Ascending aorta (tissue), 2 donors: ENCODE measurements around the gene MFGE8. TPM values are rescaled to one million over a fixed set of nuclear protein-coding genes. Genes with fewer than 3 reads are reported as not detected.
A peak's percentile ranks its signal among the peaks of the same experiment; 100 is the strongest.

ENCODE experiments used
- DNase-seq, 2 donors: peaks; one replicate each; pipeline ENCODE4 v3.0.0-alpha.2; 2019; ENCODE audit warnings: low spot score in 2 of 2
- H3K27ac ChIP-seq, 2 donors: fragments of 200-600 bp; sonication (generic); one replicate each; pipeline ENCODE4 v1.5.1; 2016 to 2017; ENCODE audit warnings: mild to moderate bottlenecking in 1 of 2
- H3K27me3 ChIP-seq: fragments of 200-600 bp; sonication (generic); one replicate; pipeline ENCODE4 v1.5.1; 2017
- H3K36me3 ChIP-seq, 2 donors: fragments of 200-600 bp; sonication (generic); one replicate each; pipeline ENCODE4 v1.5.1; 2016
- H3K4me1 ChIP-seq, 2 donors: fragments of 200-600 bp; sonication (generic); one replicate each; pipeline ENCODE4 v1.5.1; 2016 to 2017; ENCODE audit warnings: mild to moderate bottlenecking in 1 of 2
- H3K4me3 ChIP-seq, 2 donors: fragments of 200-600 bp; sonication (generic); one replicate each; pipeline ENCODE4 v1.5.1; 2016 to 2017; ENCODE audit warnings: mild to moderate bottlenecking in 1 of 2
- H3K9me3 ChIP-seq, 2 donors: fragments of 200-600 bp; sonication (generic); one replicate each; pipeline ENCODE4 v1.5.1; 2016
- CTCF ChIP-seq, 3 experiments: fragments of 200-600 bp in 2 of 3; fragments of 450-650 bp in 1 of 3; sonication (generic) in 2 of 3; IDR thresholded peaks; one replicate each; pipeline ENCODE4 v1.5.1; 2016 to 2019; ENCODE audit warnings: antibody characterized with exemption in 3 of 3, mild to moderate bottlenecking in 1 of 3, moderate library complexity in 1 of 3
- intact Hi-C: fragments of 100-400 bp; cut with DNase I; formaldehyde crosslinking; loops from one replicate; pipeline ENCODE4 v1.15.1; 2023
- total RNA-seq: library from RNA; depleted of rRNA; stranded (reverse); fragments of >200 nt; gene quantifications from one replicate; pipeline ENCODE4 v1.1.0, GENCODE V29; 2016

MFGE8 gene
- total RNA-seq, 1 donor from 2014 or later, result 1,738 TPM

GRCh38 chr15:88907111-88907510 lies 6.1 kb downstream of the MFGE8 start:
- DNase-seq, result peak in 1 of 2 donors; percentile 63
- peak overlapping the region; percentile 31 to 89 for H3K4me3 ChIP-seq
- H3K27me3 ChIP-seq, result no peaks in the 10 kb centered on the region
- no peaks in the 10 kb centered on the region for H3K9me3 ChIP-seq
- peak overlapping the region; percentile 94 for H3K27ac ChIP-seq
- peaks cover 61 to 91% of the 10 kb centered on the region in 2 donors for H3K36me3 ChIP-seq
- H3K4me1 ChIP-seq, result peaks cover 30 to 77% of the 10 kb centered on the region in 2 donors
- intact Hi-C loops, result no loop called here
- TF ChIP-seq CTCF (IDR thresholded peaks at IDR 0.05), result no peak

- Histone ChIP-seq H3K9me3 (no peaks in the 10 kb centered on the region), H3K27ac (peak overlapping the region; percentile 94), H3K4me3 (peak overlapping the region in 1 of 2 donors; percentile 6), H3K27me3 (no peaks in the 10 kb centered on the region), H3K36me3 (peaks cover 64 to 96% of the 10 kb centered on the region in 2 donors), H3K4me1 (peaks cover 30 to 82% of the 10 kb centered on the region in 2 donors)
- peak in 1 of 2 donors; percentile 61 for DNase-seq
- intact Hi-C loops, result no loop called here
- TF ChIP-seq CTCF (IDR thresholded peaks at IDR 0.05), result no peak
Measured at GRCh38 chr15:88906551-88906950, 6.6 kb downstream of the MFGE8 start.

GRCh38 chr15:88906130-88906529 lies 7.0 kb downstream of the MFGE8 start:
- Histone ChIP-seq H3K27me3 (no peaks in the 10 kb centered on the region), H3K4me1 (peaks cover 30 to 85% of the 10 kb centered on the region in 2 donors), H3K27ac (peak overlapping the region; percentile 94), H3K36me3 (peaks cover 68 to 96% of the 10 kb centered on the region in 2 donors), H3K9me3 (no peaks in the 10 kb centered on the region), H3K4me3 (no peak overlapping the region)
- no peak for DNase-seq
- intact Hi-C loops, result no loop called here
- no peak for TF ChIP-seq CTCF (IDR thresholded peaks at IDR 0.05)

- Histone ChIP-seq H3K27ac (peak overlapping the region; percentile 94), H3K4me3 (peak overlapping the region in 1 of 2 donors; percentile 24)
Measured at GRCh38 chr15:88905576-88905975, 7.6 kb downstream of the MFGE8 start.

GRCh38 chr15:88904624-88905327 lies 8.4 kb downstream of the MFGE8 start:
- peaks cover 17 to 80% of the 10 kb centered on the region in 2 donors for H3K4me1 ChIP-seq
- peak overlapping the region; percentile 94 for H3K27ac ChIP-seq
- peak; percentile 96 to 98 (median 96) for TF ChIP-seq CTCF (IDR thresholded peaks at IDR 0.05)
- intact Hi-C loops, result loop anchor here (2.0 to 5.0 kb wide), 2 partner anchors 223 to 272 kb away; no protein-coding TSS in a partner anchor
- peak overlapping the region in 1 of 2 donors; percentile 20 for H3K4me3 ChIP-seq
- peak in 1 of 2 donors; percentile 93 for DNase-seq
- peaks cover 67 to 95% of the 10 kb centered on the region in 2 donors for H3K36me3 ChIP-seq
- H3K27me3 ChIP-seq, result no peaks in the 10 kb centered on the region
- no peaks in the 10 kb centered on the region for H3K9me3 ChIP-seq

More at GRCh38 chr15:88905576-88905975, 7.6 kb downstream of the MFGE8 start:
- DNase-seq, result peak in 1 of 2 donors; percentile 59
- Histone ChIP-seq H3K9me3 (no peaks in the 10 kb centered on the region), H3K4me1 (peaks cover 25 to 83% of the 10 kb centered on the region in 2 donors), H3K36me3 (peaks cover 68 to 96% of the 10 kb centered on the region in 2 donors), H3K27me3 (no peaks in the 10 kb centered on the region)
- no peak for TF ChIP-seq CTCF (IDR thresholded peaks at IDR 0.05)
- intact Hi-C loops, result loop anchor here (2.0 kb wide), 1 partner anchor 271 kb away; no protein-coding TSS in a partner anchor
